ENCODE results near the gene NAV2. TPM values are rescaled to one million over a fixed set of nuclear protein-coding genes. Genes with fewer than 3 reads are reported as not detected.

The NAV2 gene
- total RNA-seq, 1 experiment from 2014 or later: 46.3 TPM

GRCh38 chr11:19800714-19801519 lies 88.3 kb downstream of the NAV2 start:
- no peak overlapping the region for H3K27ac ChIP-seq (ENCODE audit: insufficient read length, low read depth, low read length)
- Mint-ChIP-seq H3K27ac (peak overlapping the region; percentile 30 to 76 (median 36); a peak in 3 of 7 replicates), H3K9me3 (no peaks in the 10 kb centered on the region), H3K4me3 (no peak overlapping the region), H3K4me1 (peaks cover 57 to 71% of the 10 kb centered on the region in 2 experiments), H3K36me3 (ENCODE audit: insufficient read depth in 1 of 3, low read depth in 3 of 3) (peaks cover 3 to 22% (median 18%) of the 10 kb centered on the region in 3 experiments), H3K27me3 (ENCODE audit: low read depth) (no peaks in the 10 kb centered on the region)
- no peak overlapping the region for H2BK20ac ChIP-seq (ENCODE audit: low read depth, low read length, poor library complexity, severe bottlenecking)
- H3K18ac ChIP-seq (ENCODE audit: insufficient read length, low read depth, low read length): no peak overlapping the region
- H2BK5ac ChIP-seq (ENCODE audit: insufficient read length, low read length): no peak overlapping the region
- no peaks in the 10 kb centered on the region for H3K23me2 ChIP-seq (ENCODE audit: insufficient read length, low read depth, low read length, poor library complexity, severe bottlenecking)
- TF ChIP-seq, protein P1, sequence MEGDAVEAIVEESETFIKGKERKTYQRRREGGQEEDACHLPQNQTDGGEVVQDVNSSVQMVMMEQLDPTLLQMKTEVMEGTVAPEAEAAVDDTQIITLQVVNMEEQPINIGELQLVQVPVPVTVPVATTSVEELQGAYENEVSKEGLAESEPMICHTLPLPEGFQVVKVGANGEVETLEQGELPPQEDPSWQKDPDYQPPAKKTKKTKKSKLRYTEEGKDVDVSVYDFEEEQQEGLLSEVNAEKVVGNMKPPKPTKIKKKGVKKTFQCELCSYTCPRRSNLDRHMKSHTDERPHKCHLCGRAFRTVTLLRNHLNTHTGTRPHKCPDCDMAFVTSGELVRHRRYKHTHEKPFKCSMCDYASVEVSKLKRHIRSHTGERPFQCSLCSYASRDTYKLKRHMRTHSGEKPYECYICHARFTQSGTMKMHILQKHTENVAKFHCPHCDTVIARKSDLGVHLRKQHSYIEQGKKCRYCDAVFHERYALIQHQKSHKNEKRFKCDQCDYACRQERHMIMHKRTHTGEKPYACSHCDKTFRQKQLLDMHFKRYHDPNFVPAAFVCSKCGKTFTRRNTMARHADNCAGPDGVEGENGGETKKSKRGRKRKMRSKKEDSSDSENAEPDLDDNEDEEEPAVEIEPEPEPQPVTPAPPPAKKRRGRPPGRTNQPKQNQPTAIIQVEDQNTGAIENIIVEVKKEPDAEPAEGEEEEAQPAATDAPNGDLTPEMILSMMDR (conservative IDR thresholded peaks at IDR 0.05): peak; percentile 68
- no peak overlapping the region for H2AFZ ChIP-seq (ENCODE audit: low read length)
- H4K8ac ChIP-seq (replicated peaks; ENCODE audit: insufficient read length, low read depth, low read length): no peak overlapping the region
- H3K23ac ChIP-seq (ENCODE audit: insufficient read length, low read depth, low read length): no peak overlapping the region
- no peaks in the 10 kb centered on the region for H3K9me3 ChIP-seq (ENCODE audit: control insufficient read depth, low read depth, low read length)
- H3K4me1 ChIP-seq (ENCODE audit: insufficient read depth, low read length): peaks cover 21% of the 10 kb centered on the region
- no peaks in the 10 kb centered on the region for H4K20me1 ChIP-seq (ENCODE audit: control insufficient read depth, insufficient read depth, insufficient read length)
- H3K4ac ChIP-seq (ENCODE audit: low read depth, low read length): no peak overlapping the region
- no peak overlapping the region for H3K4me2 ChIP-seq (ENCODE audit: insufficient read depth, insufficient read length, low read length)
- H4K91ac ChIP-seq (ENCODE audit: insufficient read length, low read depth, low read length): no peak overlapping the region
- H3K79me2 ChIP-seq (ENCODE audit: insufficient read depth, low read length): peaks cover 2% of the 10 kb centered on the region; the same call in 1 of the 2 replicates
- no peak overlapping the region for H3K14ac ChIP-seq (ENCODE audit: insufficient read depth, low read length)
- no peak overlapping the region for H4K5ac ChIP-seq (ENCODE audit: insufficient read length, low read depth, low read length)
- DNase-seq: peak; percentile 50
- no peak overlapping the region for H3T11ph ChIP-seq (ENCODE audit: low read length)
- H3K56ac ChIP-seq (ENCODE audit: insufficient read length, low read depth, low read length): no peak overlapping the region
- no CpG with 5 or more reads among the region's 4 CpGs for WGBS (ENCODE audit: extremely low coverage, insufficient read length, low lambda C conversion rate)
- H3K79me1 ChIP-seq (ENCODE audit: insufficient read depth, low read depth, low read length, poor library complexity, severe bottlenecking): peaks cover 2% of the 10 kb centered on the region
- H3K27me3 ChIP-seq (ENCODE audit: insufficient read depth, low read length): no peaks in the 10 kb centered on the region
- H2BK120ac ChIP-seq (ENCODE audit: low read depth, low read length, poor library complexity, severe bottlenecking): no peak overlapping the region
- H3K9ac ChIP-seq (ENCODE audit: extremely low read depth, insufficient read length, low read length): no peak overlapping the region
- H2BK15ac ChIP-seq (ENCODE audit: low read depth, low read length): no peak overlapping the region
- no peak overlapping the region for H2AK5ac ChIP-seq (ENCODE audit: insufficient read length, low read length)
- no peak overlapping the region for H2BK12ac ChIP-seq (ENCODE audit: insufficient read length, low read depth, low read length)
